GM12878 (cell line): ENCODE results near the gene LRRN4. TPM values are rescaled to one million over a fixed set of nuclear protein-coding genes. Genes with fewer than 3 reads are reported as not detected.
A peak's percentile ranks its signal among the peaks of the same experiment; 100 is the strongest.

Source experiments
- ATAC-seq: fragments of 200-7000 bp; cut with Tn5 transposase; 3 replicates; pipeline ENCODE4 v1.9.1; 2020; ENCODE audit warnings: mild to moderate bottlenecking, moderate library complexity
- BruUV-seq: library from RNA; stranded (reverse); fragments of 400-500 nt; replicated peaks from 2 replicates; lab custom pipeline; 2021; lab: Mats Ljungman, UMichigan
- CTCF ChIA-PET: fragments of 300-600 bp; sonication (Branson Sonifier 250); formaldehyde crosslinking; extraction: SDS; loops from one replicate; lab custom pipeline; 2021; ENCODE audit warnings: inconsistent platforms; lab: Yijun Ruan, JAX
- POLR2A ChIA-PET: fragments of 350-600 bp; formaldehyde crosslinking; extraction: SDS; loops from one replicate; lab custom pipeline; 2021; ENCODE audit warnings: inconsistent platforms; lab: Charles Lee
- RAD21 ChIA-PET: fragments of 300-600 bp; sonication (Branson Sonifier 250); formaldehyde crosslinking; loops from one replicate; lab custom pipeline; 2023; ENCODE audit warnings: antibody characterized with exemption; ENCODE audit not compliant: unreplicated experiment; lab: Charles Lee
- SMC1A ChIA-PET: fragments of 300-600 bp; sonication (Branson Sonifier 250); formaldehyde crosslinking; loops from one replicate; lab custom pipeline; 2023; ENCODE audit not compliant: unreplicated experiment, uncharacterized antibody; lab: Charles Lee
- DNase-seq: peaks from one replicate; pipeline ENCODE4 v3.0.0-alpha.2; 2011; ENCODE audit warnings: low read depth, low spot score
- FAIRE-seq: peaks from 3 replicates; lab custom pipeline; 2011; peaks lifted over from hg19 to GRCh38; lab: Jason Lieb, UNC
- H2AFZ ChIP-seq: 2 replicates; pipeline ENCODE4 v1.6.0; 2011; ENCODE audit warnings: low read depth, low read length, control low read depth; ENCODE audit not compliant: control insufficient read depth
- H3K27ac ChIP-seq: 2 replicates; pipeline ENCODE4 v1.5.1; 2011; ENCODE audit warnings: control low read depth; ENCODE audit not compliant: control insufficient read depth, insufficient read depth
- H3K27me3 ChIP-seq, 2 experiments: replicated peaks in 1 of 2; 2 replicates each; pipeline versions ENCODE4 v1.6.0 to v1.6.1; 2011; ENCODE audit warnings: low read length in 1 of 2; ENCODE audit not compliant: control insufficient read depth in 2 of 2, insufficient read depth in 2 of 2
- H3K36me3 ChIP-seq, 2 experiments: 2 replicates each; pipeline ENCODE4 v1.5.1; 2011; ENCODE audit warnings: low read length in 1 of 2; ENCODE audit not compliant: control insufficient read depth in 2 of 2, insufficient read depth in 2 of 2
- H3K4me1 ChIP-seq: 2 replicates; pipeline ENCODE4 v1.6.1; 2011; ENCODE audit warnings: mild to moderate bottlenecking, low read length, moderate library complexity, mixed read lengths; ENCODE audit not compliant: control insufficient read depth, insufficient read depth
- H3K4me2 ChIP-seq: 2 replicates; pipeline ENCODE4 v1.6.0; 2011; ENCODE audit warnings: control low read depth; ENCODE audit not compliant: control insufficient read depth, insufficient read depth
- H3K4me3 ChIP-seq: fragments of 200-600 bp; sonication (generic); 2 replicates; pipeline ENCODE4 v1.5.1; 2016
- H3K79me2 ChIP-seq: 2 replicates; pipeline ENCODE4 v1.6.0; 2011; ENCODE audit warnings: low read length; ENCODE audit not compliant: control insufficient read depth, insufficient read depth
- H3K9ac ChIP-seq: 2 replicates; pipeline ENCODE4 v1.8.0; 2011; ENCODE audit warnings: low read length, control low read depth, mixed read lengths; ENCODE audit not compliant: control insufficient read depth, insufficient read depth
- H3K9me3 ChIP-seq: replicated peaks from 3 replicates; pipeline ENCODE4 v1.5.1; 2011; ENCODE audit warnings: mild to moderate bottlenecking, low read length; ENCODE audit not compliant: control insufficient read depth, insufficient read depth
- H4K20me1 ChIP-seq: 2 replicates; pipeline ENCODE4 v1.6.0; 2011; ENCODE audit not compliant: control insufficient read depth, insufficient read depth
- CREB1 ChIP-seq: IDR thresholded peaks from 2 replicates; pipeline ENCODE4 v1.6.1; 2012; ENCODE audit warnings: low read depth, mild to moderate bottlenecking, inconsistent platforms
- WGBS: methylation state at CpG from one replicate; pipeline ENCODE4 v1.1.6; 2016; ENCODE audit warnings: low lambda C conversion rate; ENCODE audit not compliant: insufficient replicate concordance, insufficient coverage; ENCODE audit errors: missing lambda C conversion rate; 5-methylcytosine and 5-hydroxymethylcytosine counted together
- in situ Hi-C: fragments of 300-500 bp; cut with MboI; formaldehyde crosslinking; loops from 9 replicates; pipeline ENCODE4 v1.14.3; 2018; ENCODE audit warnings: mixed read lengths
- intact Hi-C: fragments of 100-400 bp; cut with micrococcal nuclease; formaldehyde crosslinking; loops from one replicate; pipeline ENCODE4 v1.14.2; 2022; ENCODE audit not compliant: unreplicated experiment
- polyA plus RNA-seq, 11 experiments: library from polyadenylated mRNA; depleted of rRNA in 4 of 11; unstranded in 6 of 11; stranded (reverse) in 5 of 11; fragments of >200 nt; fragmentation: Nextera tagmentation in 4 of 11; fragmentation: Illumina TruSeq in 1 of 11; extraction: Ambion mirVana in 4 of 11; extraction: Trizol in 1 of 11; gene quantifications; 1 replicate in 1 of 11; 2 replicates in 10 of 11; pipeline versions ENCODE4 v1.2.1 to v1.2.3, GENCODE V29; 2011 to 2016; ENCODE audit warnings: inconsistent platforms in 2 of 11, missing spikeins in 2 of 11, low read depth in 1 of 11
- total RNA-seq, 4 experiments: library from RNA; depleted of rRNA in 3 of 4; stranded (reverse); fragments of >200 nt in 3 of 4; fragmentation: Illumina TruSeq in 1 of 4; extraction: Trizol in 1 of 4; gene quantifications; 2 replicates each; pipeline versions ENCODE4 v1.2.1 to v1.2.3, GENCODE V29; 2013 to 2021
- TF ChIP-seq, protein P1 (sequence below): fragments of 450-650 bp; formaldehyde crosslinking; IDR thresholded peaks from 2 replicates; pipeline ENCODE4 v1.4.0; 2020; ENCODE audit warnings: mild to moderate bottlenecking, moderate library complexity

The LRRN4 gene
- total and polyA plus RNA-seq, 10 of the 15 experiments (the other 5 are each of a cell fraction or from before 2014, with no cell fraction given), result 0.11 TPM; not detected in 9

DNA sequence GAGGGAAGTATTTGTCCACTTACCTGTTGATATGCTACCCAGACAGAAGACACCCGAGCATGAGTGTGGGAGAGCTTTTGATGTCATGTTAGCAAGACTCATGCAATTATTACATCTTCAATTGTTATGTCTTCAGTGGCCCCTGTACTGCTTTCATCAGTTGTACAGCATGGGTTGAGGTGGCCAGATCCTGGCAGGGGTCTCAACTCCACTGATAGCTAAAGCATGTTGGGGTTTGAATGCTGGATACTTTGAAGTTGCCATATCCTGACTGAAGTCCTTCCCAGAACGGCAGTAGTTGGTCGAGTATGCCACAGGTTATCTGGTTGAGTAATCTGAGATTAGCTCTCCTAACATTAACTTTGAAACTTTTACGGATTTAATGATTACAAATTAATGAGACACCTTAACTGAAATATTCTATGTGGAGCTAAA is 46.7 kb downstream of the LRRN4 start:
- WGBS, result 3% methylated on average over 4 of the region's 4 CpGs
- H3K79me2 ChIP-seq, result peaks cover 32% of the 10 kb centered on the region

More for the DNA sequence above, 46.7 kb downstream of the LRRN4 start:
- in situ Hi-C loops, result no loop called here
- no peaks in the 10 kb centered on the region for H3K9me3 ChIP-seq
- no peak overlapping the region for H2AFZ ChIP-seq
- peak overlapping the region; percentile 93 for H3K4me3 ChIP-seq
- 0 out of 2 replicates have a peak, but pooled peaks have one; percentile 14 for TF ChIP-seq CREB1
- TF ChIP-seq, protein P1, sequence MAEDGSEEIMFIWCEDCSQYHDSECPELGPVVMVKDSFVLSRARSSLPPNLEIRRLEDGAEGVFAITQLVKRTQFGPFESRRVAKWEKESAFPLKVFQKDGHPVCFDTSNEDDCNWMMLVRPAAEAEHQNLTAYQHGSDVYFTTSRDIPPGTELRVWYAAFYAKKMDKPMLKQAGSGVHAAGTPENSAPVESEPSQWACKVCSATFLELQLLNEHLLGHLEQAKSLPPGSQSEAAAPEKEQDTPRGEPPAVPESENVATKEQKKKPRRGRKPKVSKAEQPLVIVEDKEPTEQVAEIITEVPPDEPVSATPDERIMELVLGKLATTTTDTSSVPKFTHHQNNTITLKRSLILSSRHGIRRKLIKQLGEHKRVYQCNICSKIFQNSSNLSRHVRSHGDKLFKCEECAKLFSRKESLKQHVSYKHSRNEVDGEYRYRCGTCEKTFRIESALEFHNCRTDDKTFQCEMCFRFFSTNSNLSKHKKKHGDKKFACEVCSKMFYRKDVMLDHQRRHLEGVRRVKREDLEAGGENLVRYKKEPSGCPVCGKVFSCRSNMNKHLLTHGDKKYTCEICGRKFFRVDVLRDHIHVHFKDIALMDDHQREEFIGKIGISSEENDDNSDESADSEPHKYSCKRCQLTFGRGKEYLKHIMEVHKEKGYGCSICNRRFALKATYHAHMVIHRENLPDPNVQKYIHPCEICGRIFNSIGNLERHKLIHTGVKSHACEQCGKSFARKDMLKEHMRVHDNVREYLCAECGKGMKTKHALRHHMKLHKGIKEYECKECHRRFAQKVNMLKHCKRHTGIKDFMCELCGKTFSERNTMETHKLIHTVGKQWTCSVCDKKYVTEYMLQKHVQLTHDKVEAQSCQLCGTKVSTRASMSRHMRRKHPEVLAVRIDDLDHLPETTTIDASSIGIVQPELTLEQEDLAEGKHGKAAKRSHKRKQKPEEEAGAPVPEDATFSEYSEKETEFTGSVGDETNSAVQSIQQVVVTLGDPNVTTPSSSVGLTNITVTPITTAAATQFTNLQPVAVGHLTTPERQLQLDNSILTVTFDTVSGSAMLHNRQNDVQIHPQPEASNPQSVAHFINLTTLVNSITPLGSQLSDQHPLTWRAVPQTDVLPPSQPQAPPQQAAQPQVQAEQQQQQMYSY (CRISPR knock-in tag), result no peak
- TF ChIP-seq, all 136 proteins: peak for 1
- POLR2A ChIA-PET, result interaction anchor here (0.9 to 1.9 kb wide), 2 partner anchors 10 to 41 kb away, joined by 3 to 6 read pairs; no protein-coding TSS in a partner anchor
- ATAC-seq, result no peak
- intact Hi-C loops, result no loop called here
- RAD21 ChIA-PET, result interaction anchor here (0.6 to 1.2 kb wide), 3 partner anchors 11 to 406 kb away, joined by 3 to 4 read pairs (median 3); no protein-coding TSS in a partner anchor
- H3K4me1 ChIP-seq, result peaks cover 2% of the 10 kb centered on the region; the same call in 1 of the 2 replicates
- FAIRE-seq, result no peak
- peak overlapping the region; percentile 86 for H3K9ac ChIP-seq
- SMC1A ChIA-PET, result interaction anchor here (1.0 to 1.6 kb wide), 6 partner anchors 8 to 219 kb away, joined by 3 to 6 read pairs (median 4); no protein-coding TSS in a partner anchor
- H4K20me1 ChIP-seq, result no peaks in the 10 kb centered on the region
- CTCF ChIA-PET, result interaction anchor here (0.7 to 2.2 kb wide), 7 partner anchors 8 to 478 kb away, joined by 3 to 11 read pairs (median 3); no protein-coding TSS in a partner anchor
- peak overlapping the region; percentile 98 for H3K4me2 ChIP-seq
- H3K27ac ChIP-seq, result no peak overlapping the region
- TSS peak; percentile 57 for BruUV-seq
- no peaks in the 10 kb centered on the region for H3K27me3 ChIP-seq
- H3K36me3 ChIP-seq, result peaks cover 0 to 6% of the 10 kb centered on the region in 2 experiments; a peak in 3 of 4 replicates
- DNase-seq, result no peak
